ENCODE results near the gene AP2A2.
A peak's percentile ranks its signal among the peaks of the same experiment; 100 is the strongest.

AP2A2 gene

DNA sequence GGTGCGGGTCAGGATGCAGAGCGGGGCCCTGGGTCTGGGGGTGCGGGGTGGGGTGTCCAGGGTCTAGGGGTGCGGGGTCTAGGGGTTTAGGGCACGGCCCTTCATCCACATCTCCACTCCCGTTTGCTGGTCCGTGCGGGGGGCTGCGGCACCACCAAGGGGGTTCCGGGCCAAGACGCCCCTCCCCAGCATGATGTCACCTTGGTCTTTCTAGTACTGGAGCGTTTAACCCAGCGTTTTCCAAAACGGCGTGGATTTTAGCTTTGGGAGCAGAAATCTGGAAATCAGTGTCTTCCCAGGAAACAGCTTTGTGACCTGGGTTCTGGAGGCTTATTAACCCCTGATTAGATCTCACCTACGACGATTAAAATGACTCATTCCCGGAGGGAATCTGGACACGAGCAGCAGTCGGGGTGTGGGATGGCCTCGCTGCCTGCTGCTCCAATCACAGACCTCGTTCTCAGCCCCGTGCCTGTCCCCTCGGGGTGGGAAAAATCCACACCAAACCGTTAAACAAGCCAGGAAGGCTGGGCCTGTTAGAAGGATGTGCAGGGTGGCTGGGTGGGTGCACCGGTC is 759 bp downstream of the AP2A2 start:
- DNase-seq = peak in 1 of 3 donors; percentile 42

DNA sequence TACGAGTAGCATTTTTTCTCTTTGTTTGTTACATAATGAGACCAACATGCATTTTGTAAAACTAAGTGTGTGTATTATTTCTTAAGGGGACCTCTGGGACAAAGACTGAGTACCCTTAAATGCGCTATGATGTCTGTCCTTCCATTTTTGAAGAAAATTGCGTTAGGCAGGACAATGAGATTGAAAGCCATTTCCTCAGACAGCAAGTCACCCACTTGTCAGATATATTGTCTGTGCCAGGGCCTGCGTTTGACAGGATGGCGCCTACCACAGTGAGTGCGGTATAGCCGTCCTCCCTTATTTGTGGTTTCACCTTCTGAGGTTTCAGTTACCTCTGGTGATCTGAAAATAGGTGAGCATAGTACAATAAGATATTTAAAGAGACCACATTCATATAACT is 2.2 kb downstream of the AP2A2 start:
- no peak for DNase-seq

- DNase-seq = no peak
Measured at GRCh38 chr11:928786-929185, 3.1 kb downstream of the AP2A2 start.

DNA sequence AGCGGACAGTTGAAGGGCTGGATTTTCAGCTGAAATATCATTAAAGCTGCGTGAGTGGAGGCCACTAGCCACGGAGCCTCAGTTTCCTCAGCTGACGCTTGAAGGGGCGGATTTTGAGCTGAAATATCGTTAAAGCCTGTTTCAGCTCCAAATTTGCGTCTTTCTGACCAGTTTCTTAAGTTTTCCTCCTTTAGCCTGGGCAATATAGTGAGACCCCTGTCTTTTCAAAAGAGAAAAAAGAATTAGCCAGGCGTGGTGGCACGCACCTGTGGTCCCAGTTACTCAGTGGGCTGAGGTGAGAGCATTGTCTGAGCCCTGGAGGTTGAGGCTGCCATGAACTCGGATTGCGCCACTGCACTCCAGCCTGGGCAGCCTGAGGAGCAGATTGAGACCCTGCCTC is 3.7 kb downstream of the AP2A2 start:
- no peak for DNase-seq

DNA sequence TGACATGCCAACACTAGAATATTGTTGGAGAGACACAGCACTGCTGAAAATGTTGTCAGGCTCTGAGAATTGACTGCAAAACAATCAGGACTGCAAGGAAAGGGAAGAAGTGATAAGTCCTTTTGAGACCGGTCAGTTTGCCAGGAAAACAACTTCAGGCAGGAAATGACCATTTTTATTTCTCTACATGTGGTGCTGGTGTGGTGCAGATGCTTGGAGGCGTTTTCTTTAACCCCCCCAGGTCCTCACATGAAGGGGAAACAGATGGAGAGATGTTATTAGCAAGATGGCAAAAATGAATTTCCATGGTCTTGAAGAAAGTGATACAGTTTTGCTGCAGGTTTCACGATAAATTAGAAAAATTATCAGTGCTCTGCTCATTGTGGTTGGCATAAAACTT is 5.7 kb downstream of the AP2A2 start:
- no peak for DNase-seq

- peak; percentile 50 to 77 (median 72) for DNase-seq
Measured at GRCh38 chr11:932435-932834, 6.8 kb downstream of the AP2A2 start.

DNA sequence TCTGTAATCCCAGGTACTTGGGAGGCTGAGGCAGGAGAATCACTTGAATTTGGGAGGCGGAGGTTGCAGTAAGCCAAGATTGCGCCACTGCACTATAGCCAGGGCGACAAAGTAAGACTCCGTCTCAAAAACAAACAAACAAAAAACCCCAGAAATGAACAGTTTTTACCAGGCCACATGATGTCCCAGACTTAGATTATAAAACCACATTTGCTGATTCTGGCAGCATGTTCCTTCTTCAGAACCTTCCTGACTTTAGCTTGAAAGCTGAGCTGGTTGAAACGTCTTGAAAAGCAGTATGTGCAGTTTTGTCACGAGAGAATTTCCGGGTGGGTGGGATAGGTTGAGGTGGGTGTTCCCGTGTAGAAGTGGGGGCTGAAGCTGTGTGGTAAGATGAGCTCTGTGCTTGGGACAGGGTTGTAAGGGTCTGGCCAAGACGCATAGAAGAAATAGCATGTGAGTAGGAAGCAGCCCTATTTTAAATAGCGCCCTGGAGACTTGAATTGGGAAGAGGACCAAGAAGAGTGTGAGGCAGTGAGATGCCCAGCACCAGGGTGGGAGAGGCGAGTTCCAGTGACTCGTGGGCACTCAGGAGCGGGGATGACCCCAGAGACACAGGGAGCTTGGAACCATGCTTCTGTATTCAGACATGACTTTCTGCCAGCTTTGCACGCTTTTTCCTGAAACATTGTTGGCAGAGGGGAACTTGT is 7.6 kb downstream of the AP2A2 start:
- DNase-seq = peak; percentile 41 to 58 (median 57)

GRCh38 chr11:933936-934335 is 8.3 kb downstream of the AP2A2 start:
- no peak for DNase-seq

GRCh38 chr11:934527-934926 is 8.9 kb downstream of the AP2A2 start:
- DNase-seq = no peak

DNA sequence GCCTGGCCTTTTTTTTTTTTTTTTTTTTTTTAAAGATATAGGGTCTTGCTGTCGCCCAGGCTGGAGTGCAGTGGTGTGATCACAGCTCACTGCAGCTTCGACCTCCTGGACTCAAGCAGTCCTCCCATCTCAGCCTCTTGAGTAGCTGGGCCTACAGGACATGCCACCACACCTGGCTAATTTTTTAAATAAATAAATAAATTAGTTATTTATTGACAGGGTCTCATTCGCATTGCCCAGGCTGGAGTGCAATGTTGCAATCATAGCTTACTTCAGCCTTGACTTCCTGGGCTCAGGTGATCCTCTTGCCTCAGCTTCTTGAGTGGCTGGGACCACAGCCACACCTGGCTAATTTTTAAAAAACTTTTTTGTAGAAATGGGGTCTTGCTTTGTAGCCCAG is 10.5 kb downstream of the AP2A2 start:
- no peak for DNase-seq

GRCh38 chr11:937841-938261 is 12.2 kb downstream of the AP2A2 start:
- no peak for DNase-seq

DNA sequence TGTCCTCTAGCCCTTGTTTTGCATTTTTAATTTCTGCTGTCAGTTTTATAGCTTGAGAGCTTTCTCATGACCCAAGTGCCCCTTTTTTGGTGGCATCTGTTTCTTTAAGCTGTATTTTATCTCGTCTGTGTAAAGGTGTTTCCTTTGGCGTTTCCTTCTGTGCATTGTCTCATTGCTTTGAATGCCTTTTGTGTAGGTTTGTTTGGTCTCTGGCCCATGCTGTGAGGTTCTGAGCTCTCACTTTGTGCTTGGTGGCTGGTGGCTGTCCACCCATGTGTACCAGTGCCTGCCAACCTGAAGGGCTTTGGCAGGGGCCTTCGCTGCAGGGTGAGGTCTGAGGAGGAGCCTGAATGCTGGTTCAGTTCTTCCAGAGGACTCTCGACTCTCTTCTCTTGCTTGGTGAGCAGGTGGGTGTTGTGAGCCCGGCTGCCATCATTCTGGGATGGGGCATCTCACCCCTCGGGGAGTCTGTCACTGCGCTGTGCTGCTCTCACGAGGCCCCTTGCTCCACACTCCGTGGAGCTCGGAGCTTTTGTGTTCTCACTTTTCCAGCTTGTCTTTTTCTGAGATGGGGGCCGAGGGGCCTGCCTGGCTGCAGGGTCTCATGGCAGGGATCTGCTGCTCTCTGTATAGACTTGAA is 14.9 kb downstream of the AP2A2 start:
- no peak for DNase-seq

DNA sequence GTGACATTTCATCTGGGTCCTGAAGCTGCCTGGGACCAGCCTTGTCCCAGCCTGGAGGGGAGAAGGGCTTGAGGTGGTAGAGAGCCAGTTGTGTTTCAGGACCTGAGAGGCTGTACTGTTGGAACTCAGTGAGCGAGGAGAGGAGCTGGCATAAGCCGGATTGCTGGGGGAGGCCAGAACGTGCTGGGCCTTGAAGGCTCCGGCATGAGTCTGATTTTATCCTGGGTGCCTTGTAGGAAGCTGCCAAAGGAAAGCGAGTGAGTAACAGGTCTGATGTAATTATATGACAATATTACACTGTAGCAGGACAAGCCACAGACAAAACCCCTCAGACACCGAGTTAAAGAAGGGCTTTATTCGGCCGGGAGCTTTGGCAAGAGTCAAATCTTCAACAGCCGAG is 17.2 kb downstream of the AP2A2 start:
- peak; percentile 25 to 59 (median 32) for DNase-seq

DNA sequence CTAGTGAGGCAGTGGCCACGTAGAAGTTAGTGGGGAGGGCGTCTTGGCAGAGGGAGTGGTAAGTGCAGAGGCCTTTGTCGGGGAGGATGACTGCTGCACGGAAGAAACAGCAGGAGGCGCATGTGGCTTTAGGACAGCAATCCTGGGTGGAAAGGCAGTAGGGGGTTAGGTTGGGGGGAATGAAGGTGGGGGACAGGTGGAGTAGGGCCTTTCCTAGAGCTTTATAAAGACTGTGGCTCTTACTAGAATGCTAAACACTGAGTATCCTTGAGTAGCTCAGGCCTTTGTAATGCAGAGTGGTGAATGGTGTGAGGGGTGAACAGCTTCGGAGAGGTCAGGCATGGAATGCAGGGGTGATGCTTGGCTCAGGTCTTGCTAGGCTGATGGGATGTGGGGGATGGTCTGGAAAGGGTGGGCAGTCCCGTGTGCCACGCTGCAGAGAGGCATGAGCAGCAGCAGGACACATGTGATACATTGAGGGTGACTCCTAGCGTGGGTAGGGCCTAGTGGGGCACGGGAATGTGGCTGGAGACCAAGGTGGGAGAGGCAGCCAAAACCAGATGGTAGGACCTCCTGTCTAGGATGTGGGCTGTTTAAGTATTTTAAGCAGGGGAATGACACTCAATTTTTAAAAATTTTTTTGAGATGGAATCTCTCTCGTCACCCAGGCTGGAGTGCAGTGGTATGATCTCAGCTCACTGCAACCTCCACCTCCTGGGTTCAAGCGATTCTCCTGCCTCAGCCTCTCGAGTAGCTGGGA is 19.2 kb downstream of the AP2A2 start:
- no peak for DNase-seq

- no peak for DNase-seq
Measured at GRCh38 chr11:945986-946385, 20.3 kb downstream of the AP2A2 start.

- DNase-seq = no peak
Measured at GRCh38 chr11:947744-948143, 22.1 kb downstream of the AP2A2 start.

DNA sequence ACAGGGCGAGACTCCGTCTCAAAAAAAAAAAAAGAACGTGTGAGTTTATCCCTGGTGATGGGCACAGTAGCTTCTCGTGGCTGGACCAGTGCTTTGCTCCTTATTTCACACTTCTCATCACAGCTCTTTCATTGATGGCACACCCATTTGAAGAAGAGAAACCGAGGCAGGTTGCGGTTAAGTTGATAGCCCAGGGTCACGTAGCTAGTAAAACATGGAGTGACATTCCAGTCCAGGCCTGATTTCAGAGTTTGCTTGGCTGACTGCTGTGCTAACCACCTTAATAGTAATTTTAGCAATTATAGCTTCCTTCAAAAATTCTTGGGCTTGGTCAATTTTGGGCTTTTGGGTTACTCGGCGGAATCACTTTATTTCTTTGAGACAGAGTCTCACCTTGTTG is 25.8 kb downstream of the AP2A2 start:
- DNase-seq = no peak

- DNase-seq = no peak
Measured at GRCh38 chr11:952406-953385, 27.0 kb downstream of the AP2A2 start.

DNA sequence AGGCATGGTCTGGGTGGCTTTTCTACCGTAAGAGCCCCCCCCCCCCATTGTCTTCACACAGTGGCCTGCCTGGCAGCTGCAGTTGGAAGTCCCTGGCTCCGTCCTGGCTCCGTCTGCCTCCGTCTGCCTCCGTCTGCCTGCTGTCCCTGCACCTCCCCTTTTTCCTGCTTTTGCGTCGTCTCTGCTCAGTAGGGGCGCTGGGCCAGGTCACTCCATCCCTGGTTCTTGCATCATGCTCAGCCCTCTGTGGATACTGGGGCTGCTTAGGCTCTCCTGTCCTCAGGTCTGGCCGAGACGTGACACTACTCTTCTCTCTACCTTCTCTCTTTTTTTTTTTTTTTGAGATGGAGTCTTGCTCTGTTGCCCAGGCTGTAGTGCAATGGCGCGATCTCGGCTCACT is 27.8 kb downstream of the AP2A2 start:
- no peak for DNase-seq

- peak in 2 of 3 donors; percentile 57 to 64 for DNase-seq
Measured at GRCh38 chr11:954392-955153, 28.9 kb downstream of the AP2A2 start.
